PC-3 (cell line): Measurements from ENCODE around the gene VSIR. TPM values are rescaled to one million over a fixed set of nuclear protein-coding genes. Genes with fewer than 3 reads are reported as not detected.

Source experiments
- ATAC-seq: fragments of 200-7000 bp; cut with Tn5 transposase; 2 replicates; pipeline ENCODE4 v1.9.1; 2020; ENCODE audit warnings: mild to moderate bottlenecking, moderate library complexity
- BruUV-seq: library from RNA; stranded (reverse); fragments of 400-500 nt; replicated peaks from 2 replicates; lab custom pipeline; 2021; lab: Mats Ljungman, UMichigan
- CTCF ChIA-PET: fragments of 300-600 bp; sonication (Branson Sonifier 250); formaldehyde crosslinking; loops from one replicate; lab custom pipeline; 2022; ENCODE audit warnings: antibody characterized with exemption; lab: Charles Lee
- POLR2A ChIA-PET: fragments of 300-600 bp; sonication (Branson Sonifier 250); formaldehyde crosslinking; loops from one replicate; lab custom pipeline; 2022; ENCODE audit warnings: antibody characterized with exemption; ENCODE audit not compliant: unreplicated experiment; lab: Charles Lee
- DNase-seq: peaks from one replicate; pipeline ENCODE4 v3.0.0-alpha.2; 2015
- H2AFZ ChIP-seq: fragments of 300-600 bp; sonication (generic); 2 replicates; pipeline ENCODE4 v1.6.0; 2016; ENCODE audit warnings: antibody characterized with exemption, low read length
- H3F3A ChIP-seq: fragments of 300-600 bp; sonication (generic); one replicate; pipeline ENCODE4 v1.6.0; 2017; ENCODE audit warnings: antibody characterized with exemption, low read length, control low read depth, mild to moderate bottlenecking; ENCODE audit not compliant: unreplicated experiment
- H3K27ac ChIP-seq: fragments of 300-600 bp; sonication (generic); 2 replicates; pipeline ENCODE4 v1.5.1; 2016; ENCODE audit warnings: mild to moderate bottlenecking, low read length
- H3K27me3 ChIP-seq: fragments of 300-600 bp; sonication (generic); 2 replicates; pipeline ENCODE4 v1.6.1; 2016; ENCODE audit warnings: low read length, mixed read lengths
- H3K36me3 ChIP-seq: fragments of 300-600 bp; sonication (generic); 2 replicates; pipeline ENCODE4 v1.6.1; 2016; ENCODE audit warnings: low read depth, mixed run types, low read length, mixed read lengths
- H3K4me1 ChIP-seq: fragments of 300-600 bp; sonication (generic); 2 replicates; pipeline ENCODE4 v1.5.1; 2016; ENCODE audit warnings: low read length; ENCODE audit not compliant: insufficient read depth
- H3K4me2 ChIP-seq: fragments of 300-600 bp; sonication (generic); 2 replicates; pipeline ENCODE4 v1.6.0; 2016; ENCODE audit warnings: low read length
- H3K4me3 ChIP-seq: fragments of 300-600 bp; sonication (generic); 2 replicates; pipeline ENCODE4 v1.5.1; 2016; ENCODE audit warnings: mild to moderate bottlenecking, low read length, mixed read lengths
- H3K79me2 ChIP-seq: fragments of 300-600 bp; sonication (generic); 2 replicates; pipeline ENCODE4 v1.6.1; 2017; ENCODE audit warnings: low read length, mixed read lengths
- H3K9ac ChIP-seq: fragments of 300-600 bp; sonication (generic); 2 replicates; pipeline ENCODE4 v1.6.0; 2016; ENCODE audit warnings: mild to moderate bottlenecking, low read length
- H3K9me2 ChIP-seq: fragments of 300-600 bp; sonication (generic); replicated peaks from 2 replicates; pipeline ENCODE4 v1.6.1; 2016; ENCODE audit warnings: mixed run types, low read length, mixed read lengths
- H3K9me3 ChIP-seq: fragments of 300-600 bp; sonication (generic); 2 replicates; pipeline ENCODE4 v1.6.1; 2016; ENCODE audit warnings: low read length, mixed read lengths
- H4K20me1 ChIP-seq: fragments of 300-600 bp; sonication (generic); 2 replicates; pipeline ENCODE4 v1.6.1; 2016; ENCODE audit warnings: low read length, mixed read lengths
- CTCF ChIP-seq: fragments of 300-600 bp; sonication (generic); conservative IDR thresholded peaks from 2 replicates; pipeline ENCODE4 v1.5.1; 2017; ENCODE audit warnings: antibody characterized with exemption, low read depth, mild to moderate bottlenecking, low read length
- EZH2 ChIP-seq: fragments of 300-600 bp; sonication (generic); IDR thresholded peaks from one replicate; pipeline ENCODE4 v1.6.1; 2017; ENCODE audit warnings: antibody characterized with exemption, mild to moderate bottlenecking, low read length; ENCODE audit not compliant: unreplicated experiment
- EZH2phosphoT487 ChIP-seq: fragments of 300-600 bp; sonication (generic); IDR thresholded peaks from 2 replicates; pipeline ENCODE4 v1.6.1; 2018; ENCODE audit warnings: mild to moderate bottlenecking, antibody characterized with exemption, low read length, borderline replicate concordance
- intact Hi-C: fragments of 100-400 bp; cut with micrococcal nuclease; formaldehyde crosslinking; loops from 2 replicates; pipeline ENCODE4 v1.9.0; 2023
- total RNA-seq: library from RNA; depleted of rRNA; stranded (reverse); fragments of >200 nt; gene quantifications from 2 replicates; pipeline ENCODE4 v1.2.3, GENCODE V29; 2014

VSIR gene
- total RNA-seq, 1 experiment from 2014 or later: 14.1 TPM

- Histone ChIP-seq H3K4me3 (no peak overlapping the region), H3K27me3 (no peaks in the 10 kb centered on the region), H3K27ac (no peak overlapping the region), H3F3A (no peaks in the 10 kb centered on the region), H3K9ac (no peak overlapping the region), H3K9me3 (no peaks in the 10 kb centered on the region), H3K4me1 (no peaks in the 10 kb centered on the region), H3K9me2 (no peaks in the 10 kb centered on the region), H2AFZ (no peak overlapping the region), H3K4me2 (no peak overlapping the region), H3K36me3 (no peaks in the 10 kb centered on the region), H3K79me2 (no peaks in the 10 kb centered on the region), H4K20me1 (no peaks in the 10 kb centered on the region)
- intact Hi-C loops: no loop called here
- DNase-seq: no peak
- ChIA-PET POLR2A (no interaction called here), CTCF (no interaction called here)
- no peak for ATAC-seq
- TF ChIP-seq EZH2 (no peak), CTCF (no peak), EZH2phosphoT487 (no peak)
- no TSS peak for BruUV-seq
Observed at GRCh38 chr10:71799608-71800453, 26.5 kb upstream of the VSIR start.

- no peaks in the 10 kb centered on the region for H3F3A ChIP-seq
- intact Hi-C loops: no loop called here
Observed at GRCh38 chr10:71799112-71799511, 25.8 kb upstream of the VSIR start.

More at GRCh38 chr10:71799112-71799511, 25.8 kb upstream of the VSIR start:
- no TSS peak for BruUV-seq
- ATAC-seq (no peak), DNase-seq (no peak)
- TF ChIP-seq CTCF (no peak), EZH2phosphoT487 (no peak), EZH2 (no peak)
- ChIA-PET CTCF (no interaction called here), POLR2A (no interaction called here)
- H3K9me2 ChIP-seq: no peaks in the 10 kb centered on the region
- H3K9me3 ChIP-seq: no peaks in the 10 kb centered on the region
- H3K27me3 ChIP-seq: no peaks in the 10 kb centered on the region
- no peaks in the 10 kb centered on the region for H4K20me1 ChIP-seq
- no peaks in the 10 kb centered on the region for H3K79me2 ChIP-seq
- H3K4me2 ChIP-seq: no peak overlapping the region
- no peaks in the 10 kb centered on the region for H3K4me1 ChIP-seq
- no peak overlapping the region for H3K9ac ChIP-seq
- H2AFZ ChIP-seq: no peak overlapping the region
- H3K4me3 ChIP-seq: no peak overlapping the region
- H3K27ac ChIP-seq: no peak overlapping the region
- H3K36me3 ChIP-seq: no peaks in the 10 kb centered on the region
